ENCODE results near the gene GALNT17. TPM values are rescaled to one million over a fixed set of nuclear protein-coding genes. Genes with fewer than 3 reads are reported as not detected.

The GALNT17 gene
- total RNA-seq, 1 experiment from 2014 or later = not detected

DNA sequence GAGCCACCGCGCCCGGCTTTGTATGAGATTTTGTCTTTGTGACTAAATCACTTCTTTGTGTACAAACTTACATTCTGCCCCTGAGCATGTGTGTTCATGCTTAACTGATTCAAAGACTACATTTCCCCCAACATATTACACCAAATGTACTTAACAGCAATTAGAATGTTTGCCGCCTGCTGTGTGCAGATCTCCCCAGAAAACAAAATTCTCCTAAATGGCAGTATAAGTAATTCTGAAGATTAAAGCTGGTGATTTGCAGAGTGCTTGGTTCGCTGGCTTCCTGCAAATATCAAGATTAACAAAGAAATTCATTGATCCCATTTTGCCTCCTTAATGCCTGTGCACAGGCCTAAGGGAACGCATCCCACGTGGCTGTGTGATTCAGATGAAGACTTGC, 230.3 kb downstream of the GALNT17 start:
- Histone ChIP-seq H3K4me1 (ENCODE audit: insufficient read depth, low read length) (no peaks in the 10 kb centered on the region), H3K36me3 (ENCODE audit: low read depth, low read length) (no peaks in the 10 kb centered on the region), H3K9me3 (ENCODE audit: low read length) (0 out of 2 replicates have a peak, but pooled peaks cover 5% of the 10 kb centered on the region), H2AFZ (ENCODE audit: low read length) (no peak overlapping the region), H3K9ac (ENCODE audit: low read length) (no peak overlapping the region), H4K20me1 (ENCODE audit: low read length) (no peaks in the 10 kb centered on the region), H3K27ac (ENCODE audit: low read length) (no peak overlapping the region), H3K27me3 (ENCODE audit: low read length) (no peaks in the 10 kb centered on the region), H3F3A (ENCODE audit: low read length, unreplicated experiment) (no peaks in the 10 kb centered on the region), H3K4me3 (ENCODE audit: low read length) (no peak overlapping the region), H3K79me2 (ENCODE audit: low read length) (no peaks in the 10 kb centered on the region), H3K4me2 (ENCODE audit: low read length) (no peak overlapping the region), H3K9me2 (replicated peaks; ENCODE audit: low read length) (no peaks in the 10 kb centered on the region)
- intact Hi-C loops (cut with micrococcal nuclease) = no loop called here
- no peak for ATAC-seq
- ChIA-PET POLR2A (ENCODE audit: unreplicated experiment) (no interaction called here), CTCF (no interaction called here)
- TF ChIP-seq CTCF (conservative IDR thresholded peaks at IDR 0.05; ENCODE audit: low read depth, low read length) (no peak), EZH2 (IDR thresholded peaks at IDR 0.05; ENCODE audit: low read length, unreplicated experiment) (no peak), EZH2phosphoT487 (IDR thresholded peaks at IDR 0.05; ENCODE audit: borderline replicate concordance, low read length) (no peak)
- no peak for DNase-seq
- no TSS peak for BruUV-seq (replicated peaks)

DNA sequence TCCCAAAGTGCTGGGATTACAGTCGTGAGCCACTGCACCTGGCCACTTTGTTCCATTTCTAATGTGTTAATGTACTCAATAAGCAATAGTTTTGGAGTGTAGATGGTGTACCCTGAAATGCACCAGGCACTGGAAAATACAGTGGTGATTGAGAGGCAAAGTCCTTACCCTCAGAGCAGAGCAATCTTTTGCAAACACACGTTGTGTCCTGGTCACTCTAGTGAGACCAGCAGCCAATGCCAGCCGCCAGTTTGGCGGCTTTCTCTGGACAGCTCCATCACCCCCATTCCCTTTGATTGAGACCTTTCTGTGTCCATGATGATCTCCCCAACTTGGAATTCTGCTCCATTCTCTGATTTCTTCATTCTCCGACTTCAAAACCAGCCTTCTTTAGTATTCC, 231.3 kb downstream of the GALNT17 start:
- Histone ChIP-seq H3K27ac (ENCODE audit: low read length) (no peak overlapping the region), H2AFZ (ENCODE audit: low read length) (no peak overlapping the region), H4K20me1 (ENCODE audit: low read length) (no peaks in the 10 kb centered on the region), H3K9me3 (ENCODE audit: low read length) (0 out of 2 replicates have a peak, but pooled peaks cover 5% of the 10 kb centered on the region), H3F3A (ENCODE audit: low read length, unreplicated experiment) (no peaks in the 10 kb centered on the region), H3K79me2 (ENCODE audit: low read length) (no peaks in the 10 kb centered on the region), H3K9ac (ENCODE audit: low read length) (no peak overlapping the region), H3K4me2 (ENCODE audit: low read length) (no peak overlapping the region), H3K27me3 (ENCODE audit: low read length) (no peaks in the 10 kb centered on the region), H3K9me2 (replicated peaks; ENCODE audit: low read length) (no peaks in the 10 kb centered on the region), H3K4me3 (ENCODE audit: low read length) (no peak overlapping the region), H3K4me1 (ENCODE audit: insufficient read depth, low read length) (no peaks in the 10 kb centered on the region), H3K36me3 (ENCODE audit: low read depth, low read length) (no peaks in the 10 kb centered on the region)
- intact Hi-C loops (cut with micrococcal nuclease) = no loop called here
- no TSS peak for BruUV-seq (replicated peaks)
- ChIA-PET CTCF (no interaction called here), POLR2A (ENCODE audit: unreplicated experiment) (no interaction called here)
- DNase-seq = no peak
- ATAC-seq = no peak
- TF ChIP-seq EZH2 (IDR thresholded peaks at IDR 0.05; ENCODE audit: low read length, unreplicated experiment) = no peak
- no peak for TF ChIP-seq EZH2phosphoT487 (IDR thresholded peaks at IDR 0.05; ENCODE audit: borderline replicate concordance, low read length)
- no peak for TF ChIP-seq CTCF (conservative IDR thresholded peaks at IDR 0.05; ENCODE audit: low read depth, low read length)

- Histone ChIP-seq H3K36me3 (ENCODE audit: low read depth, low read length) (no peaks in the 10 kb centered on the region), H3K9me3 (ENCODE audit: low read length) (0 out of 2 replicates have a peak, but pooled peaks cover 5% of the 10 kb centered on the region), H3K4me1 (ENCODE audit: insufficient read depth, low read length) (no peaks in the 10 kb centered on the region), H3K9ac (ENCODE audit: low read length) (no peak overlapping the region), H4K20me1 (ENCODE audit: low read length) (no peaks in the 10 kb centered on the region), H3K9me2 (replicated peaks; ENCODE audit: low read length) (no peaks in the 10 kb centered on the region), H3K4me3 (ENCODE audit: low read length) (no peak overlapping the region), H3K27ac (ENCODE audit: low read length) (no peak overlapping the region), H3F3A (ENCODE audit: low read length, unreplicated experiment) (no peaks in the 10 kb centered on the region), H3K79me2 (ENCODE audit: low read length) (no peaks in the 10 kb centered on the region), H2AFZ (ENCODE audit: low read length) (no peak overlapping the region), H3K27me3 (ENCODE audit: low read length) (no peaks in the 10 kb centered on the region), H3K4me2 (ENCODE audit: low read length) (no peak overlapping the region)
- no TSS peak for BruUV-seq (replicated peaks)
- ATAC-seq (no peak), DNase-seq (no peak)
- ChIA-PET CTCF (no interaction called here), POLR2A (ENCODE audit: unreplicated experiment) (no interaction called here)
- intact Hi-C loops (cut with micrococcal nuclease) = no loop called here
- TF ChIP-seq CTCF (conservative IDR thresholded peaks at IDR 0.05; ENCODE audit: low read depth, low read length) = no peak
- TF ChIP-seq EZH2 (IDR thresholded peaks at IDR 0.05; ENCODE audit: low read length, unreplicated experiment) = no peak
- no peak for TF ChIP-seq EZH2phosphoT487 (IDR thresholded peaks at IDR 0.05; ENCODE audit: borderline replicate concordance, low read length)
These were observed 231.7 kb downstream of the GALNT17 start for GRCh38 chr7:71363627-71364026.
